B cell (primary cell): ENCODE results near the gene PTPN13.

Source experiments
- EZH2 ChIP-seq: IDR thresholded peaks from 2 replicates; pipeline ENCODE4 v1.6.1; 2012; ENCODE audit warnings: borderline replicate concordance, low read depth, mild to moderate bottlenecking, moderate library complexity, low read length; ENCODE audit not compliant: insufficient read depth, poor library complexity, severe bottlenecking
- TF ChIP-seq, protein P1 (sequence below): fragments of 200-600 bp; IDR thresholded peaks from one replicate; pipeline ENCODE4 v1.8.0; 2022; ENCODE audit warnings: antibody characterized with exemption, mild to moderate bottlenecking

DNA sequence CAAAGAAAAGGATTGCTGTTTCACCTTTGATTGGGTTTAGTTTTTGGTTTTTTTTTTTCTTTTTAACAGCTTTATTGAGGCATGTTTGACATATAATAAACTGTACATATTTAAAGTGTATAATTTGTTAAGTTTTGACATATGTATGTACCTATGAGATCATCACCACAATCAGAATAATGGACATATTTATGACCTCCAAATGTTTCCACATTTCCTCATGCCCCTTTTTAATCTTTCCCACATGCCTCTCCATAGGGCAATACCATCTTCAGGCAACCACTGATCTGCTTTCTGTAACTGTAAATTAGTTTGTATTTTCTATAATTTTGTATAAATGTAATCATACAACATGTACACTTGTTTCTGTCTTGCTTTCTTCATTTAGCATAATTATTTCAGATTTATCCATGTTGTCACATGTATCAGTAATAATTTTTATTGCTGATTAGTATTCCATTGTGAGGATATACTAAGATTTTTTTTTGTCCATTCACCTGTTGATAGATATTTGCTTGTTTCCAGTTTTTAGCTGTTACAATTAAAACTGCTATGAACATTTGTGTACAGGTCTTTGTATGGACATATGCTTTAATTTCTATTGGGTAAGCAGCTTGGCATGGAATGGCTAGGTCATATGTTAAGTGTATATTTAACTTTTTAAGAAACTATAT, 33.5 kb downstream of the PTPN13 start:
- TF ChIP-seq, protein P1, sequence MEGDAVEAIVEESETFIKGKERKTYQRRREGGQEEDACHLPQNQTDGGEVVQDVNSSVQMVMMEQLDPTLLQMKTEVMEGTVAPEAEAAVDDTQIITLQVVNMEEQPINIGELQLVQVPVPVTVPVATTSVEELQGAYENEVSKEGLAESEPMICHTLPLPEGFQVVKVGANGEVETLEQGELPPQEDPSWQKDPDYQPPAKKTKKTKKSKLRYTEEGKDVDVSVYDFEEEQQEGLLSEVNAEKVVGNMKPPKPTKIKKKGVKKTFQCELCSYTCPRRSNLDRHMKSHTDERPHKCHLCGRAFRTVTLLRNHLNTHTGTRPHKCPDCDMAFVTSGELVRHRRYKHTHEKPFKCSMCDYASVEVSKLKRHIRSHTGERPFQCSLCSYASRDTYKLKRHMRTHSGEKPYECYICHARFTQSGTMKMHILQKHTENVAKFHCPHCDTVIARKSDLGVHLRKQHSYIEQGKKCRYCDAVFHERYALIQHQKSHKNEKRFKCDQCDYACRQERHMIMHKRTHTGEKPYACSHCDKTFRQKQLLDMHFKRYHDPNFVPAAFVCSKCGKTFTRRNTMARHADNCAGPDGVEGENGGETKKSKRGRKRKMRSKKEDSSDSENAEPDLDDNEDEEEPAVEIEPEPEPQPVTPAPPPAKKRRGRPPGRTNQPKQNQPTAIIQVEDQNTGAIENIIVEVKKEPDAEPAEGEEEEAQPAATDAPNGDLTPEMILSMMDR = no peak
- TF ChIP-seq EZH2 = no peak
